ENCODE results near the gene FAM13C.
"Not testable (repeated sequence)": the region's sequence is repeated elsewhere in the genome, so short reads cannot be mapped to it uniquely, and the experiment has no call there.

The FAM13C gene

DNA sequence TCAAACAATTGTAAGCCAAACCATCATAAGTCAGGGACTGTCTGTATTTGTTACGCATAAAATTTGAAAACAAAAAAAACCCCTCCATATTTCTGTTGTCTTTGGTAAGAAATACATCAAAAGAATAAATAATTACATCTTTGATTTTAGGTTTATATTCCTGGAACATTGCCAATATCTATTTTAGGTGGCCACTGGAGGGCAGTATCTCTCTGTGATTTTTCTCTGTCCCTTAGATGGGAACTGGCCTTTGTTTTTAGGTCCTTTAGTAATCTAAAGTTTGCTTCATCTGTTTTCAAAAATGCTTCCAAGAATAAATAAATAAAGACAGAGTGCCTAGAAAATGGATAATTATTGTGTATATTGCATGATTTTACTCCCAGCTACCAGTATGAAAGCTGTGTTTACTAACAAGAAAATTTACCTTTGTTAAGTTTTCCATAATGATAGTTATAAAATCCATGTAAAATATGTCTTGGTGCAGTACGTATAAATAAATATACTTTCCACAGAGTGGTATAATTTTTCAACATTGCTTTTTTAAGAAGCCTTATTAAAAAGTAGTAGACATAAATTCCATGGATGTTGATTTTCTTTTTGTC, 121.7 kb downstream of the FAM13C start:
- Histone ChIP-seq H3K79me2 (ENCODE audit: control insufficient read depth, insufficient read depth, low read length, unreplicated experiment) (no peaks in the 10 kb centered on the region), H3K27me3 (ENCODE audit: insufficient read depth, low read length) (no peaks in the 10 kb centered on the region), H3K4me1 (ENCODE audit: control insufficient read depth, insufficient read depth, low read length, unreplicated experiment) (no peaks in the 10 kb centered on the region), H3K36me3 (ENCODE audit: insufficient read depth, low read length) (no peaks in the 10 kb centered on the region), H3K27ac (ENCODE audit: low read depth, low read length) (no peak overlapping the region), H2AFZ (ENCODE audit: low read length, unreplicated experiment) (no peak overlapping the region), H3K4me3 (ENCODE audit: low read depth, low read length) (no peak overlapping the region)

GRCh38 chr10:59239108-59239507, 123.2 kb downstream of the FAM13C start:
- H3K27me3 ChIP-seq (ENCODE audit: insufficient read depth, low read length); H3K79me2 ChIP-seq (ENCODE audit: control insufficient read depth, insufficient read depth, low read length, unreplicated experiment); H3K4me3 ChIP-seq (ENCODE audit: low read depth, low read length); H3K4me1 ChIP-seq (ENCODE audit: control insufficient read depth, insufficient read depth, low read length, unreplicated experiment); H3K36me3 ChIP-seq (ENCODE audit: insufficient read depth, low read length); H3K27ac ChIP-seq (ENCODE audit: low read depth, low read length); H2AFZ ChIP-seq (ENCODE audit: low read length, unreplicated experiment): not testable (repeated sequence)

DNA sequence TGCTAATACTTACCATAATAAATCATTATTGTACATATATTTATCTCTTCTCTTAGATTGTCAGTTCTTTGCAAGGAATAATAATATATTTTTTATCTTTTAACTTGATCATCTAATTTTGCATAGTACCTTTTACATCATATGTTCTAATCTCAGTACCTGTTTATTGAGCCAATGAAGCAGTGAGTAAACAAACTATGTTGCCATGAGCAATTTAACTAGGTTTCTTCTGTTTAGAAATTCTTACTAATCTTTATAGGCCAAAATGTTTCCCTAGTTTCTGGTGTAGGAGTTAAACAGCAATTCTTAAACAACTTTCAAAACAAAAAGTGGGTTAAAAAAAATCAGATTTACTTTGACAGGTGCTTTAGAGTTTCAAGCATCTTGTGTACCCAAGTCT, 124.6 kb downstream of the FAM13C start:
- no peak overlapping the region for H2AFZ ChIP-seq (ENCODE audit: low read length, unreplicated experiment)

DNA sequence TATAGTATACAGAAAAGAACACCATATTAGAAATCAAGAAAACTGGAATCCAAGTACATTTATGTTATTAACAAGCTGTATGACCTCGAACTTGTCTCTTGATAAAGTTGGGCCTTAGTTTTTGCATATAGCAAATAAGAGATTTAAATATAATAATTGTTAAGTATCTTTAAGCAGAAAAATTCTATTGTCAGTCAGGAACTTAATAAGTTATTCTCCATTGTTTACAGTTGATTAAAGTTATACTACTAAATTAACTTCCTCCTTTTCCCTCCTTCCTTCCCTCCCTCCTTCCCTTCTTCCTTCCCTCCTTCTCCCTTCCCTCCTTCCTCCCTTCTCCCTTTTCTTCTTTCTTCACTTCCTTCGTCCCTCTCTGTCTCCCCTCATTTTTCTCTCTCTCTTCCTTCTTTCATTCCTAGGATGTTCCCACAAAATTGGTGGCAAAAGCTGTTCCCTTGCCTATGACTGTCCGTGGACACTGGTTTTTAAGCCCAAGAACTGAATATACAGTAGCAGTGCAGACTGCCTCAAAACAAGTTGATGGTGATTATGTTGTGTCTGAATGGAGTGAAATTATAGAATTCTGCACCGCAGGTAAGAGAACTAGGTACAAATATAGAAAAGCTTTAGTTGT, 126.2 kb downstream of the FAM13C start:
- H3K27ac ChIP-seq (ENCODE audit: low read depth, low read length): no peak overlapping the region
- H3K4me1 ChIP-seq (ENCODE audit: control insufficient read depth, insufficient read depth, low read length, unreplicated experiment): peaks cover 8% of the 10 kb centered on the region
- H3K27me3 ChIP-seq (ENCODE audit: insufficient read depth, low read length): no peaks in the 10 kb centered on the region
- no peaks in the 10 kb centered on the region for H3K79me2 ChIP-seq (ENCODE audit: control insufficient read depth, insufficient read depth, low read length, unreplicated experiment)
- H2AFZ ChIP-seq (ENCODE audit: low read length, unreplicated experiment): no peak overlapping the region
- no peak overlapping the region for H3K4me3 ChIP-seq (ENCODE audit: low read depth, low read length)
- no peaks in the 10 kb centered on the region for H3K36me3 ChIP-seq (ENCODE audit: insufficient read depth, low read length)

More for the DNA sequence above, 124.6 kb downstream of the FAM13C start:
- no peaks in the 10 kb centered on the region for H3K27me3 ChIP-seq (ENCODE audit: insufficient read depth, low read length)
- no peak overlapping the region for H3K27ac ChIP-seq (ENCODE audit: low read depth, low read length)
- H3K4me3 ChIP-seq (ENCODE audit: low read depth, low read length): no peak overlapping the region
- H3K36me3 ChIP-seq (ENCODE audit: insufficient read depth, low read length): no peaks in the 10 kb centered on the region
- H3K79me2 ChIP-seq (ENCODE audit: control insufficient read depth, insufficient read depth, low read length, unreplicated experiment): no peaks in the 10 kb centered on the region
- H3K4me1 ChIP-seq (ENCODE audit: control insufficient read depth, insufficient read depth, low read length, unreplicated experiment): peaks cover 8% of the 10 kb centered on the region

DNA sequence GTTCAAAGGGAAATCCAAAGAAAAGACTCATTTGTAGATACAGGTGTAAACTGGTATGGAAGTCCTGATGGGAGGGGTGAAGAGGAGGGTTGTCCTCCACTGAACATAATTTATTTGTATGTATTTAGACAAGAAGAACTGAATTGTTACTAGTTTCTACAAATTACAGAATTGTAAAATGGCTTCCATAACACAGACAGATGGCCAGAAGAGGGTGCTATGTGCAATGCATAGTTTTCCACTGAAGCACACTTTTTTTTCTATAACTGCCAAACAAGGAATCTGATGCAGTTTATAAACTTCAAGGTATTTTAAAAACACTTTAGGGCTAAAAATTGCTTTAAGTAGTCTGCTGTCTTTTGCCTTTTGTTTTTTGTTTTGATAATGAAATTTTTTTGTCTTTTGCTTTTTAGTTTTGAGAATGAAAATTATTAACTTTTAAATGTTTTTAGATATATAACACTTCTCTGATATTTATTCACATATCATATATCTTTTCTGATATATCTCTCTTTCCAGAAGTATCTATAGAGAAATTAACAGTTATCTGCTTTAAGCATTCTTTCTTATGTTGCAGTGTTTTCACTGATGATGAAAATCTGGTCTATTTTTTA, 127.4 kb downstream of the FAM13C start:
- Histone ChIP-seq H3K79me2 (ENCODE audit: control insufficient read depth, insufficient read depth, low read length, unreplicated experiment) (no peaks in the 10 kb centered on the region), H3K27ac (ENCODE audit: low read depth, low read length) (no peak overlapping the region), H3K4me1 (ENCODE audit: control insufficient read depth, insufficient read depth, low read length, unreplicated experiment) (peaks cover 8% of the 10 kb centered on the region), H2AFZ (ENCODE audit: low read length, unreplicated experiment) (no peak overlapping the region), H3K27me3 (ENCODE audit: insufficient read depth, low read length) (no peaks in the 10 kb centered on the region), H3K36me3 (ENCODE audit: insufficient read depth, low read length) (no peaks in the 10 kb centered on the region), H3K4me3 (ENCODE audit: low read depth, low read length) (no peak overlapping the region)

GRCh38 chr10:59234194-59234593, 128.2 kb downstream of the FAM13C start:
- Histone ChIP-seq H3K27me3 (ENCODE audit: insufficient read depth, low read length) (no peaks in the 10 kb centered on the region), H2AFZ (ENCODE audit: low read length, unreplicated experiment) (peak overlapping the region; percentile 42), H3K27ac (ENCODE audit: low read depth, low read length) (peak overlapping the region; percentile 24; the same call in 1 of the 2 replicates), H3K4me1 (ENCODE audit: control insufficient read depth, insufficient read depth, low read length, unreplicated experiment) (peaks cover 8% of the 10 kb centered on the region), H3K36me3 (ENCODE audit: insufficient read depth, low read length) (no peaks in the 10 kb centered on the region), H3K79me2 (ENCODE audit: control insufficient read depth, insufficient read depth, low read length, unreplicated experiment) (no peaks in the 10 kb centered on the region), H3K4me3 (ENCODE audit: low read depth, low read length) (no peak overlapping the region)

- Histone ChIP-seq H3K79me2 (ENCODE audit: control insufficient read depth, insufficient read depth, low read length, unreplicated experiment) (no peaks in the 10 kb centered on the region), H3K36me3 (ENCODE audit: insufficient read depth, low read length) (no peaks in the 10 kb centered on the region), H3K4me1 (ENCODE audit: control insufficient read depth, insufficient read depth, low read length, unreplicated experiment) (peaks cover 6% of the 10 kb centered on the region), H3K4me3 (ENCODE audit: low read depth, low read length) (no peak overlapping the region), H3K27me3 (ENCODE audit: insufficient read depth, low read length) (no peaks in the 10 kb centered on the region), H3K27ac (ENCODE audit: low read depth, low read length) (no peak overlapping the region), H2AFZ (ENCODE audit: low read length, unreplicated experiment) (no peak overlapping the region)
Measured at GRCh38 chr10:59229441-59229840, 132.9 kb downstream of the FAM13C start.

GRCh38 chr10:59227136-59227673, 135.1 kb downstream of the FAM13C start:
- H3K4me1 ChIP-seq (ENCODE audit: control insufficient read depth, insufficient read depth, low read length, unreplicated experiment): no peaks in the 10 kb centered on the region
- no peak overlapping the region for H3K4me3 ChIP-seq (ENCODE audit: low read depth, low read length)
- H3K36me3 ChIP-seq (ENCODE audit: insufficient read depth, low read length): no peaks in the 10 kb centered on the region
- no peak overlapping the region for H2AFZ ChIP-seq (ENCODE audit: low read length, unreplicated experiment)
- H3K27ac ChIP-seq (ENCODE audit: low read depth, low read length): no peak overlapping the region
- no peaks in the 10 kb centered on the region for H3K27me3 ChIP-seq (ENCODE audit: insufficient read depth, low read length)
- no peaks in the 10 kb centered on the region for H3K79me2 ChIP-seq (ENCODE audit: control insufficient read depth, insufficient read depth, low read length, unreplicated experiment)

- no peaks in the 10 kb centered on the region for H3K4me1 ChIP-seq (ENCODE audit: control insufficient read depth, insufficient read depth, low read length, unreplicated experiment)
- no peak overlapping the region for H2AFZ ChIP-seq (ENCODE audit: low read length, unreplicated experiment)
- H3K4me3 ChIP-seq (ENCODE audit: low read depth, low read length): no peak overlapping the region
- no peaks in the 10 kb centered on the region for H3K27me3 ChIP-seq (ENCODE audit: insufficient read depth, low read length)
- H3K36me3 ChIP-seq (ENCODE audit: insufficient read depth, low read length): no peaks in the 10 kb centered on the region
- no peaks in the 10 kb centered on the region for H3K79me2 ChIP-seq (ENCODE audit: control insufficient read depth, insufficient read depth, low read length, unreplicated experiment)
- H3K27ac ChIP-seq (ENCODE audit: low read depth, low read length): no peak overlapping the region
Measured at GRCh38 chr10:59225211-59225610, 137.1 kb downstream of the FAM13C start.

GRCh38 chr10:59223597-59223996, 138.8 kb downstream of the FAM13C start:
- not testable (repeated sequence) for H2AFZ ChIP-seq (ENCODE audit: low read length, unreplicated experiment); H3K36me3 ChIP-seq (ENCODE audit: insufficient read depth, low read length); H3K27ac ChIP-seq (ENCODE audit: low read depth, low read length); H3K4me3 ChIP-seq (ENCODE audit: low read depth, low read length); H3K4me1 ChIP-seq (ENCODE audit: control insufficient read depth, insufficient read depth, low read length, unreplicated experiment); H3K79me2 ChIP-seq (ENCODE audit: control insufficient read depth, insufficient read depth, low read length, unreplicated experiment); H3K27me3 ChIP-seq (ENCODE audit: insufficient read depth, low read length)

DNA sequence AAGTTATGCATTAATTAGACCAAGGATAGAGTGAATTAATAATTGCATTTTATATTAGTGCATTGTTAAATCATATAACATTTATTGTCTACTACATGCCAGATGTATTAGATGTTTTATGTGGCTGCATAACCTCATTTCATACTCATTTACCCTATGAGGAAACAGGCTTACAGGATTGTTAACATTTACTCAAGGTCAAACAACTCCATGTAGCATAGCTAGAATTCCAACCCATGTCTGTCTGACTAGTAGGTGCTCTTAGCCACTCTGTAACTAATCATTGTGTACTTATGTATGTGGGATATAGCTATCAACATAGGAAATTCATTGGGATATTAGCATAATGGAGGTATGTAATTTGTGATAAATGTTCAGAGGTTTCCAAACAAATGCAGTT, 139.6 kb downstream of the FAM13C start:
- no peaks in the 10 kb centered on the region for H3K36me3 ChIP-seq (ENCODE audit: insufficient read depth, low read length)
- H3K27me3 ChIP-seq (ENCODE audit: insufficient read depth, low read length): no peaks in the 10 kb centered on the region
- H2AFZ ChIP-seq (ENCODE audit: low read length, unreplicated experiment): no peak overlapping the region
- H3K4me1 ChIP-seq (ENCODE audit: control insufficient read depth, insufficient read depth, low read length, unreplicated experiment): no peaks in the 10 kb centered on the region
- H3K27ac ChIP-seq (ENCODE audit: low read depth, low read length): no peak overlapping the region
- H3K4me3 ChIP-seq (ENCODE audit: low read depth, low read length): no peak overlapping the region
- H3K79me2 ChIP-seq (ENCODE audit: control insufficient read depth, insufficient read depth, low read length, unreplicated experiment): no peaks in the 10 kb centered on the region
